Hepatocyte (in vitro differentiated cells): Measurements from ENCODE around the gene MEGF8.

ENCODE experiments used
- EZH2phosphoT487 ChIP-seq: fragments of 200-600 bp; sonication (generic); IDR thresholded peaks from one replicate; pipeline ENCODE4 v1.6.1; 2018; ENCODE audit warnings: antibody characterized with exemption, mild to moderate bottlenecking, low read depth, moderate library complexity; ENCODE audit not compliant: unreplicated experiment, severe bottlenecking
- TF ChIP-seq, protein P1 (sequence below): fragments of 200-600 bp; sonication (generic); IDR thresholded peaks from 2 replicates; pipeline ENCODE4 v1.5.1; 2016; ENCODE audit warnings: antibody characterized with exemption, mild to moderate bottlenecking; ENCODE audit not compliant: poor library complexity

DNA sequence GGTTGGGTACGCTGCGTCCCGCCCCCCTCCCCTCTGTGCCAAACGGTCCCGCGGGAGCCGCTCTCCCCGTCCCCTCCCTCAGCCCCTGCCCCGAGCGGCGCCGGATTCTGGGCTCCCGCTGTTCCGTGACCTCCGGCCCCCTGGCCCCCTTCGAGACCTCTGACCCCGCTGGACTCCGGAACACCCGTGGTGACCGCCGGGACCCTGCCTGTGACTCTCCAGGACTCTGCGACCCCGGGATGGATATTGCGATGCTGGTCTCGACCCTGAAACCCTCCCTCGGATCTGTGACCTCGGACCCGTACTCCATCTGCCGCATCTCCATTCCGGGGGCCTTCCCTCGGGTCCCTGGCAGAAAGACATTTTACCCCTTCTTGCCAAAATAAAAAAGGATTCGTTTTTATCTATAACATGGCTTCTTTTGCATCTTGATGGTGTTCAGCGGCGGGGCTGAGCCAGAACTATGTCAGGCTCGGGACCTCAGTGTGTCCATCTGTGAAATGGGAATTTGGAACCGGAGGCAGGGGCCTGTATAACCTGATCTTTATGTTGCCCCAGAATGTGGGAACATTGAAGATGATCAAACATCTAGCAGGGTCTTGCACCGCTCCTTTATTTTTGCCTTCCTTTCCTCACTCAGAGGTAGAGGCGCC, 654 bp upstream of the MEGF8 start:
- TF ChIP-seq EZH2phosphoT487: peak; percentile 84
- TF ChIP-seq, protein P1, sequence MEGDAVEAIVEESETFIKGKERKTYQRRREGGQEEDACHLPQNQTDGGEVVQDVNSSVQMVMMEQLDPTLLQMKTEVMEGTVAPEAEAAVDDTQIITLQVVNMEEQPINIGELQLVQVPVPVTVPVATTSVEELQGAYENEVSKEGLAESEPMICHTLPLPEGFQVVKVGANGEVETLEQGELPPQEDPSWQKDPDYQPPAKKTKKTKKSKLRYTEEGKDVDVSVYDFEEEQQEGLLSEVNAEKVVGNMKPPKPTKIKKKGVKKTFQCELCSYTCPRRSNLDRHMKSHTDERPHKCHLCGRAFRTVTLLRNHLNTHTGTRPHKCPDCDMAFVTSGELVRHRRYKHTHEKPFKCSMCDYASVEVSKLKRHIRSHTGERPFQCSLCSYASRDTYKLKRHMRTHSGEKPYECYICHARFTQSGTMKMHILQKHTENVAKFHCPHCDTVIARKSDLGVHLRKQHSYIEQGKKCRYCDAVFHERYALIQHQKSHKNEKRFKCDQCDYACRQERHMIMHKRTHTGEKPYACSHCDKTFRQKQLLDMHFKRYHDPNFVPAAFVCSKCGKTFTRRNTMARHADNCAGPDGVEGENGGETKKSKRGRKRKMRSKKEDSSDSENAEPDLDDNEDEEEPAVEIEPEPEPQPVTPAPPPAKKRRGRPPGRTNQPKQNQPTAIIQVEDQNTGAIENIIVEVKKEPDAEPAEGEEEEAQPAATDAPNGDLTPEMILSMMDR: no peak
